Measurements from ENCODE around the gene ELN.

ELN gene

DNA sequence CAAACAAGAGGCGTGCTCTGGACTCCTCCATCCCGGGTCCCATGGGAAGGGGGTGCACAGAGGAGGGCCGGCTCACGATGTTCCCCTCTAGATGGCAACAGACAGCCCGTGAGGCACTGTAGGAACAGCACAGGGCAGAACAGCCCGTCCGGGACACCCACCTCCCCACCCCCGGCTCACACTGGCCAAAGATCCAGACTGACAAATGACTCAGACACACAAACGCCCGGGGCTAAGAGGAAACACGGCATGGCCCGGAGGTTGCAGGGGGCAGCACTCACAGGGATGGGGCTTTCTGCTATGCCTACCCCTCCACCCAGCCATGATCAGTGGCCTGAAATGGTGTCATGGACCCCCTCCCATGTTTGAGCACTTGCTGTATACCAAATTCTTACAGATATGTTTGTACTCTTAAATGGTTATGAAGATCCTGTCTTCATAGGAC lies 4.9 kb upstream of the ELN start:
- DNase-seq (ENCODE audit: low read depth, low spot score), result no peak

DNA sequence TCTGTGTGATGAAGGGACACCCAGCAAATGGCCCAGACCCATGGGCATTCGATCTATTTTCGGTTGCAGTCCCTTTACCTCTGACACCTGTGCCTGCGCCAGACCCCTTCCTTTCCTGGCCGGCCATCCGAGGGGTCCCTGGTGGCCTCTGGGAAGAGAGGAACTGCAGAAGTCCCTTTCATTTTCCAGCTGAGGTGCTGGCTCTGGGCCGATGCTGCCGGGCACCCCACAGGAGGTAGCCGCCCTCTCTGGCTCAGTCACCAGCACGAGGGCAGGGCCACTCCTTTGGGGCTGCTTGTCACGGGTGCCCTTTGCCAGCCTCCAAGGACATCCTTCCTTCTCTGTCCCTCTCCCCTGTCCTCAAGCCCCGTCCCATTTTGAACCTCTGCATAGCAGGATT lies 4.2 kb upstream of the ELN start:
- DNase-seq (ENCODE audit: low read depth, low spot score), result no peak

DNA sequence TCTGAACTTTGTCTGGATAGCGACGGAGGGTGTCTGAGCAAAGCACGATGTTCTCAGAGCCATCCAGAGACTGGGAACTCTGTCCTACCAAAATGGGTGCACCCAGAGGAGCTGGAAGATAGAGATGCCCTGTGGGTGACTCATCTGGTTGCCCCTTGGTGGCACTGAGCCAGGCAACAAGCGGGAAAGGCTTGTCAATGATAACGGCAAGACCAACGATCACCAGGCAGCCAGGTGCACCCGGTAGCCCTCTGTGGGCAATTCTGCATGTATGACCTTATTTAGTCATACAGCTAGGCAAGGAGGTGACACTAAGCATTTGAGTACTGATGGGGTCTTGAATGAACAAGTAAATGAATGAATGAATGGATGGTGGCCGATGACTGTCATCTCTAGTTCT lies 2.8 kb upstream of the ELN start:
- DNase-seq (ENCODE audit: low read depth, low spot score), result no peak

DNA sequence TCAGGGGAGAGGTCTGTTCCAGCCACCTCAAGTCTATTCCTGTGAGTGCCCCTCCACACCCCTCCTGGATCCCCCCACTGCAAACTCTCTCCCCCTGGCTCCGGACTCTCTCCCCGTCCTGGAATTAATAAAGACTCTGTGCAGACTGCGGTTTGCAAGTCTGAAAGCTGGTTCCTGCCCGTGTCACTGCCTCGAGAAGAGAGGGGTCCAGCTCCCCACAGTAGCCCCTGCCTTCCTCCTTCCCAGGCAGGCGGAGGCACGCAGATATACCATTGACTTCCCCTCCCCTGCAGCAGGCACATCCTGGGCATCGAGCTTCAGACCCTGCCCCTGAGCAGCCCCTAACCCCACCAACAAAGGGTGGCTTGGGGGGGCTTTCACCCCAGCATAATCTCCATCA lies 2.2 kb upstream of the ELN start:
- DNase-seq (ENCODE audit: low read depth, low spot score), result no peak

DNA sequence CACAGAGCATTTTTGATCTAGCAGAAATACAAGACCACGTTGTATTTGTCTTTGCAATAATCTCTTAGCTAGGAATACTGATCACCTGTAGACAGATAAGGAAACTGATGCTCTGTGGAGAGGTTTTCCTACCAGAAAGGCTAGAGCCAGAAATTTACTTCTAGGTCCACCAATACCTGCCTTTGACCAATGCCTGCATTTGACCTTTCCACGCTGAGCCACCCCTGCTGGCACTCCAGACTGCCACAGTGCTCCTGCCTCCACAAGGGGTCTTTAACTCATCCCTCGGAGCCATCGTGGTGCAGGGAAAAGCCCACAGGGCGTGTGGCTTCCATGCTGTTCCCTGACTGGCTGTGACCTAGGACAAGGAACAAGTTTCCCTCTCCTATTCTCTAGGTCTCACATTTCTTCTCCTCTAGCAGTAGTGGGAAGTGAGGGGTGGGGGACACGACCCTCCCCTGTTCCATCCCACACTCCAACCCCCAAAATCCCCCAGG lies 1.5 kb upstream of the ELN start:
- DNase-seq (ENCODE audit: low read depth, low spot score), result no peak

DNA sequence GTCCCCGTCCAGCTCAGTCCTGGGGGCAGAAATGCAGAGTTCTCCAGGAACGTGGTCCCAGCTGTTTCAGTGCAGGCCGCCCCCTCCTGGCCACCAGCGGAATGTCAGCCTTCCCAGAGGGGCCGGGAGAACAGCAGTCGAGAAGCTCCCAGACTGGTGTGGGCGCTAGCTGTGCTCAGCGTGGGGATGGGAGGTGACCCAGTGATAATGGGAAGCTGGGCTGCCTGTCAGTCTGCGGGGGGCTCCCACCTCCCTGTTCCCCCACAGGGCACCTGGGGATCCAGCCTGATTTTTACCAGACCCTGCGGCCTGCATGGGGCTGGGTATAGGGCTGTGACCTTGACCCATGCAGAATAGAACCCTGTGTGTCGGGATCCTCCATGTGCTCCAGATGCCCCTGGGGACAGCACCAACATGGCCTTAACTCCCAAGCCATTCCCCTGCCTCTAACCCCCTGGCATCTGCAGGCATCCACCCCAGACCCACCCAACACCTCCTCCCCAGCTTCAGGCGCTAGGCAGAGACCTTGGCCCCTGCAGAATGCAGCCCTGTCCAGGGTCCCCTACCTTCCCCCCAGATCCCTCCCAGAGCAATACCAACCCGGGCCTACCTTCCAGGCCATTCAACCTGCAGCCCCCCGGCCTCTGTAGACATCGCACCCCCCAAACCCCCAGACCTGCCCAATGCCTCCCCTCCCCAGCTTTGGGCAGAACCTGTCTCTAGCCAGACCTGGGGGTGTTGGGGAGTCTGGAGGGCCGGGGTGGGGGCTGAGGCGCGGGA lies 880 bp upstream of the ELN start:
- DNase-seq (ENCODE audit: low read depth, low spot score), result peak; percentile 21

DNA sequence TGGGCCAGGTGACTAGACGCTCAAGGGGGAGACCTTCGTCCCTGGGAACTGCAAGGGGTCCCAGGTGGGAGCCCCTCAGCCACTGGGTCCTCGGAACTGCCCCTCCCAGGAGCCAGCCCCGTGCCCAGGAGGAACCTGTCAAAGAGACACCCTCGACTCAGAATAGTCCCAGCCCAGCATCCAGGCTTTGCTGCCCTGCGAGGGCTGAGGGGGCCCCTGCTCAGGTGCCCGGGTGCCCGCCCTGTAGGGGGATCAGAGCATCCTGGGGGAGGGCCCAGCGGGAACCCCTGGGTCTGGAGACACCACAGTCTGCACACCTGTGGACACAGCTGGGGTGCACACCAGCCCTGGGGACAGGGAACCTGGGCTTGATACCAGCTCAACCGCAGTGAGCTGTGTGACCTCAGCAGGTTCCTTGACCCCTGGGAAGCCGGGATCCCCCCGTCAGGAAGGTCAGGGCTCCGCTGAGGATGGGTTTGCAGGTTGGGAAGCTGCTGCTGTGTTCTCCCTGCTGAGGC lies 407 bp downstream of the ELN start:
- no peak for DNase-seq (ENCODE audit: low read depth, low spot score)

DNA sequence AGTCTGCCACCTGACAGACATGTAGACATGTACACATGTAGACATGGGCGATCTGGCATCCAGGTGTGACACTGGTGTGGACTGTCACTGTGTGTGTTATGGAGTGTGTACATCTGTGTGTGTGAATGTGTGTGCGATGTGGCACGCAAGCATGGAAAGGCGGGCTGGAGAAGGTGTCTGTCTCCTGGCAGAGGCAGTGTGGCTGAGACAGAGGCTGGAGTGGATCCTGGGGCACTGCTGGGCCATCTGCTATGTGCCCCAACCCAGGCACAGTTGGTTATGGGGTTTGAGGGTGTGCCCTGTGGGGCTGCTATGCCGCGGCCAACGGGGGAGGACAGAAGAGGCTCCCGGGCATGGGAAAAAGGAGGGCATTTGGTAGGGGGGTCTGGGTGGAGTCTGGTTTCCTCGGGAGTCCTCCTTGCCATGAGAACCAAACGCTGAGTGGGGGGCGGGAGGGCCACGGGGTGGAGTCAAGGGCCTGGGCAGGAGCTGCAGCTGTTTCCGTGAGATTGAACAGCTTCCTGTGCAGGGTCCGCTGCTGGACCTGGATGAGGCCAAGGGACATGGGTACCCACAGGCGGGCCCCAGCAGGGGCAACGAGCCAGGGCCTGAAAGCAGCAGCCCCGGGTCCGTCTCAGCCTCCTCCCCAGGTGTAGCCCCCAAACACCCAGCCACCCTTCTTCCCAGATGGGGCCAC lies 1.3 kb downstream of the ELN start:
- DNase-seq (ENCODE audit: low read depth, low spot score), result no peak

DNA sequence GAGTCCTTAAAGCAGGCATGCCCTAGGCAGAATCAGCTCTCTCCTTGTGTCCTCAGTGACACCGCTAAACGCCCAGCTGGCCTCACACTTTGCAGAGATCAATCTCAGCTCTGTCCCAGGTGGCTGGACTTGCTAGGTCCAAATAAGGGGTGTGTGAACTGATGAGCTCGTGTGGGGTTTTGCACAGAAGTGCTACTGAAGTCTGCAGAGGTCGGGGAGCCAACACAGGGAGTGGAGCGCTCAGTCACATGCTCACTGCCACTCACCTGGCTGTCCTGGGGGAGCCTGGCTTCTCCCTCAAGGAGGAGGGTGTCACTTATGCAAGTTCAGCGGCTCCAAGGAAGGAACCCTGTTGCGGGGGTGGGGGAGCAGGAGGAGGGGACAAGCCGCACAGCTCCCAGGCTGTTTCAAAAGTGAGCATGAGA lies 2.0 kb downstream of the ELN start:
- no peak for DNase-seq (ENCODE audit: low read depth, low spot score)

DNA sequence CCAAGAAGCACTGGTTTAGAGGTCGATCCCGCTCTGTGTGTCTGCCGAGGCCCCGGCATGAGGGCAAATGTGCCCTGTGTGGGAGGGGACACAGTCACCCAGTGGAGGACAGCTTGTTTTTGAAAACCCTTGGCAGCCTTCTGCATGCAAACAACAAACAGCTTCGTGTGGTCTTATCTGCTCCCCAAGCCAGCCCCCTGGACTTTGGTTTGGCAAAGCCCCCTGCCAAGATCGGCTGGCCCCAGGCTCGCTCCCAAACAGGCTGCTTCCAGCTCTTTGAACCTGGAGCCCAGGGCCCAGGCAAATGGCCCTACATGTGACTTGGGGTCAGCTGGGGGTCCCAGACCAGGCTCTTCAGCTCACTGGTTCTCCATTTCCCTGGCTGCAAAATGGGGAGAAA lies 2.9 kb downstream of the ELN start:
- no peak for DNase-seq (ENCODE audit: low read depth, low spot score)

DNA sequence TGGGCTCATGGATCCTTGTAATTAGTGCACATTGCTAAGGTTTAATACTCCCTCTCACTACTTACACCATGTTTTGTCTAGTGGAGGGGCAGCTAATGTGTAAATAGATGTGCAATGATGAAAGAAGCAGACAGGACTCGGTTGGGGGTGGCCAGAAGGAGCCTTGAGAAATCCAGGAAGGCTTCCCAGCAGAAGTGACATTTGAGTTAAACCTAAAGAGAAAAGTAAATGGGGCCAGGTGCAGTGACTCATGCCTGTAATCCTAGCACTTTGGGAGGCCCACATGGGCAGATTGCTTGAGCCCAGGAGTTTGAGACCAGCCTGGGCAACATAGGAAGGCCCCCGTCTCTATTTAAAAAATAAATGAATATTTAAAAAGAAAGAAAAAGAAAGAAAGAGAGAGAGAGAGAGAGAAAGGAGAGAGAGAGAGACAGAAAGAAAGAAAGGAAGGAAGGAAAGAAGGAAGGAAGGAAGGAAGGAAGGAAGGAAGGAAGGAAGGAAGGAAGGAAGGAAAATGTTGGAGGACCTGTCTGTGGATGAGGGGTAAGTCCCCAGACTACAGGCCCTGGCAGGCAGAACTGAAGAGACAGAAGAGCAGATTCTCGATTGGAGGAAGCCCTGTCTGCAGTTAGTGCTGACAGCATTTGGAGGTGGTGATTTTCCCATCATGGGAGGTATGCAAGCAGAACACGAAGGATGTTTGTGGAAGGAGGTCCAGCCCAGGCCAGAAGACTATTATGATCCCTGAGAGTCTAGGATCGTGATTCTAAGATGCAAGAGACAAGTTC lies 3.6 kb downstream of the ELN start:
- no peak for DNase-seq (ENCODE audit: low read depth, low spot score)

DNA sequence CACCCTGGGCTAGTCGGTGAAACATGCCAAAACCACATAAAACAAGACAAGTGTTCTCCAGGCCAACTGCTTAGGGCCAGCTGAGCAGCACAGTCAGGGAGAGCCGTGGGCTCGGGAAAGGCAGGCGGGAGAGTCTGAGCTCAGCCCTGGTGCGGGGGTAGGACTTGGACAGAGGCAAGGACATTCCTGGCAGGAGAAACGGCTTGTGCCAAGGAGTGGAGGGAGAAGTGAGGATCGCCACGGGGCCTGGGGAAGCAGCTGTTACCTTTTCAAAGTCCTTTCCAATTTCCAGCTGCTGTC lies 4.2 kb downstream of the ELN start:
- no peak for DNase-seq (ENCODE audit: low read depth, low spot score)

DNA sequence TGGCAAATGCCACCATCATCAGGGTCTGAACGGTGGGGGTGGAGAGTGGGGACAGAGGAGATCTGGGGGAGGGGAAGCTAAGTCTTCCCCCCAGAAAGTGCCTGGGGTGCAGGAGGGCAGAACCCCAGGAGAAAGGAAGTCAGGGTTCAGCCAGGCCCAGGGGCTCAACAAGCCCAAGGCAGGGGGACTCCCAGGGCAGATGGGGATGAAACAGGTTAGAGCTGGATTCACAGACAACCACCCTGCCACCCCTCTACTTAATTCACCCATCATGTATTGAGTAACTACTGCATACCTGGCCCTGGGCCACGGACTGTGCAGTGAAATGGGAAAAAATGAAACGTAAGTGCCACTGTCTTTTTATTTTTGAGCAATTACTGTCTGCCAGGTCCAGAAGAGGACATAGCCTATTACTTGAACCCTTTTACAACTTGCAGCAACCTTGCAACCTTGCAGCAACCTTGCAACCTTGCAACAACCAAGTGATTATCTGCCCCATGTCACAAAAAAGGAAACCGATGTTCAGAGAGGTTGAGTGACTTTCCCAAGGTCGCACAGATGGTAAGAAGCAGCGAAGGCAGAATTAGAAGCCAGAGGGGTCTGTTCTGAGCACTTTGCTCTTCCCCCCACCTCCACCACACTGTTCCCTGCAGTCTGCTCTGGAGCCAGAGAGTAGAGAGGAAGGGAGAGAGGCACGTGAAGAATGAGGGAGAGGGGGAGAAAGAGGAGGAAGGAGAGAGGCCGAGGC lies 4.8 kb downstream of the ELN start:
- no peak for DNase-seq (ENCODE audit: low read depth, low spot score)

DNA sequence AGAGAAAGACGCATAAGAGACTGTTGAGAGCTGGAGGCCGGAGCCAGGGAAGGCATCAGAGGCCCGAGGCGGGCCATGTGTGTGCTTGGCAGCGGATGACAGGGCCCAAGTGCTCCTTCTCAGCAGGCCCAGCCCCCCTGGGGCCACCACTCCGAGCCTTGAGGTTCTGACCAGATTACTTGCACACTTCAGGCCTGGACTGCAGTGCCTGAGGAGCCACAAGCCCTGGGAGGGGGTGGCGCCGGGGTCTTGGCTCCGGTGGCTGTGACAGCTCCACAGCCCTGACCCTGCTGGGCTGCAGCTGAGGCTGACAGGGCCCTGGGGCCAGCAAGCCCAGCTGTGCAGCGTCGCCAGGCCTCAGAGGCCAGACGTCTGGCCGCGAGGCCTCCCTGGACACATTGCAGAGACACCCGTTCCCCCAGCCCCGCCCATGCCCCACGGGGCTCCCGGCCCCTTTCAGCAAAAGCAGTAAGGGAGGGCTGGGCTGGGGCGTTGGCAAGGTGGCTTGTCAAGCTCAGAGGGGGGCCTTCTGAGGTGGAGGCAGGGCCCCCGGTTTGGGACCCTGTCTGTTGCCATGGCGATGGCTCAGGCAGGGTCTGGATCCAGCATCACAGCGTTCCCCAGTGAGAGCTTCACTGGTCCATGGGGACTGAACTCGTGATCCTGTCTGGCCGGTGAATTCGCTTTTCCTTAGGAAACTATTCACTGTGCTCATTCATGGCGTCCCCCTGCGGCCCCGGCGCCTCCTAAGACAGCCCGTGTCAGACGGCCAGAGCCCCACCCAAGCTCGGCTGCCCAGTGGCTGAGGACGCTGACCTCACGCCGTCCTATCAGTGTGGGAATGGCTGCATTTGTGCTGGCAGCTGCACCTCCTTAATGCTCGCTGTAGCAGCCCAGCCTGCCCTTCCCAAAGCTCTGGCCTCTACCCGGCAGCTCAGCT lies 5.7 kb downstream of the ELN start:
- no peak for DNase-seq (ENCODE audit: low read depth, low spot score)

DNA sequence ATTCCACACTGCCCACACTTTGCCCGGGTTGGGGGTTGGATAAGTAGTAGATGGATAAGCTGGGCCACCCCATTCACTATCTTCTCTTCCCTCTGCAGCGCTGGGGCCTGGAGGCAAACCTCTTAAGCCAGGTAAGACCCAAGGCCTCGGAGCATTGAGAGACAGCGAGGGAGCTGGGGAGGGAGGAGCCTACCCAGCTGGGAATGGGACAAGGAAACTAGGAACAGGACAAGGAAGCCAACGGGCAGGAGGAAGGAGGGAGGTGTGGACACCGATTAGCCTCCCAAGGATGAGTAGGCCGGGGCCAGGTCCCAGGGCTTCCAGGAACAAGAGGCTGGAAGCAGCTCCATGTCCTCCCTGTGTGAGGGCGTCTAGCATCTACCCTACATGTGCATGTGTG lies 9.6 kb downstream of the ELN start:
- DNase-seq (ENCODE audit: low read depth, low spot score), result no peak

DNA sequence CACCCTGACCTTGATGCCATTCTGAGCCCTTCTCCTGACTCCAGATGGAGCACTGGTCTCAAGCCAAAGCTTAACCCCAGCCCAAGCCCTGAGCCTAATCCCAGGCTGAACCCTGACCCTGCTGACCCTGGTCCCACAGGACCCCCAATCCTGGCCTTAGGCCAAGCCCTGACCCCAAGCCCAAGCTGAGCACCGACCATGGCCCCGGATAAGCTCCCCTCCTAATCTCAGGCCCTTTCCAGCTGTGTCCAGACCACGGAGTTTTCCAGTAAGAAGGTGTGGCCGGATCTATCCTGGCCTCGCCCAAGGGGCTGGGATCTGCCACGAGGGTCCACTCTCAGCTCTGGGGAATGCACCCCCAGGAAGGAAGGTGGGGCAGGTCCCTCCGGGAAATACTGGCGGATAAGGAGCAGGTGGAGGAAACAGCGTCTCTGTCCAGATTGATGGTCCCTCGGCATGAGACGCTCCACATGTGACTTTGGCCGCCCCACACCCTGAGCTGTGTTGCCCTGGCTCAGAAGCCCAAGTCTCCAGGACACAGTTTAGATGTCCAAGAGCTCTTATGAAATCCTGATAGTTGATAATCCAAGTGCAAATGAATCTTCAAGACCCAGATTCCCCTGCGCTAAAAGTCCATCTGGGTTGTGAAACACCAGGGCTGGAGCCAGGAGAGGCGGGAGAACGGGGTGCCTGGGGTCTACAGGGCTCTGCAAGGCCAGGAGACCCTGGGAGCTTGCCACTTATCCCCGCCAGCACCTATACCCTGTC lies 10.4 kb downstream of the ELN start:
- no peak for DNase-seq (ENCODE audit: low read depth, low spot score)

DNA sequence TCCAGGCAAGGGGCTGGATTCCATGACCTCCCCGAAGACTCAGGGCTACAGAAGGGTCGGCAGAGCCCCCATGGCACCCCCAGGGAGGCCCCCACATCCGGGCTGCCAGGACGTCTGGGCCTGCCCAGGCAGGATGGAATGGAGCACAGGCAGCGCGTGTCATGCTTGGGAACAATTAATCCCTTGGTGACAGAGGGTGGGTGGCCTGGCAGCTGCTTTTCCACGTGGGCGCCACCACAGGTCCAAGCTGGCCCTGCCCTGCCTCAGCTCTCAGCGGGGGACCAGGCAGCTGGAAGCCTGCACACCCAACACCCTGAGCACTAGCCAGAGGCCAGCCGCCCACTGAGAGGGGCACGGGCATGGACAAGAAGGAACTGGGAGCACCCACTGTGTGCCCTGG lies 11.4 kb downstream of the ELN start:
- DNase-seq (ENCODE audit: low read depth, low spot score), result no peak

DNA sequence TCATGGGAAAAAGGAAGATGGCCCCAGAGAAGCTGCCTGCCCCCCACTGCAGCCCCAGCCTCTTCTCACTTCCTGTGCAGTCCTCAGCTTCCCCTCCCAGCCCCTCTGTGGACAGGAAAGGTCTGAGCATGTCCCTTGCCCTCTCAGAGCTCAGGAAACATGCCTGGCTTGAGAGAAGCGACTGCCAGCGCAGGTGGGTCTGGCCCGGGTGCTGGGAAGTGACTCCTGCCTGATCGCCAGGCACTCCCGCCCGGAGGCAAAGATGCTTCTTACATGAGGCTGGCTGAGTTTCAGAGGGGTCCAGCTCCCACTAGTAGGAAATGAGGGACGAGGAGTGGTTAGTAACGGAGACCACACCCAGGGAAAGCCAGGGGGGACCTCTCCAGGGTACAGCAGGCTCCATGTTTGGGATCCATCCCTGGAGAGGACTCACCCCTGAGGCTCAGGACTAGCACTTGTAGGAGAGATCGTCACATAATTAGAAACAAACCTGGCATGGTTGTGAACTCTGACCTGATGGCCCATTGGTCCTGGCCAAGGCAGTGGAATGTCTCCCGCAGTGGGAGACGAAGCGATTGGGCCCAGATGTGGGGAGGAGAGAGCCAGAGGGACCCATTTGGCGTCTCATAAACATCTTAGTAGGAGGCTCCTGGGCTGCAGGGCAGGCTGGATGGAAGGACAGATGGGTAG lies 12.3 kb downstream of the ELN start:
- DNase-seq (ENCODE audit: low read depth, low spot score), result no peak

Measured in activated CD4-positive, CD25-positive, alpha-beta regulatory T cell treated with anti-CD3 and anti-CD28 coated beads, Interleukin-2, amount 50 U/mL, for 16 hours (primary cell).